Iris pigment epithelial cell (primary cell): Measurements from ENCODE around the gene DNAH1.

Source experiments
- DNase-seq: peaks from one replicate; pipeline ENCODE4 v3.0.0-alpha.2; 2011; ENCODE audit warnings: low read depth

DNAH1 gene

DNA sequence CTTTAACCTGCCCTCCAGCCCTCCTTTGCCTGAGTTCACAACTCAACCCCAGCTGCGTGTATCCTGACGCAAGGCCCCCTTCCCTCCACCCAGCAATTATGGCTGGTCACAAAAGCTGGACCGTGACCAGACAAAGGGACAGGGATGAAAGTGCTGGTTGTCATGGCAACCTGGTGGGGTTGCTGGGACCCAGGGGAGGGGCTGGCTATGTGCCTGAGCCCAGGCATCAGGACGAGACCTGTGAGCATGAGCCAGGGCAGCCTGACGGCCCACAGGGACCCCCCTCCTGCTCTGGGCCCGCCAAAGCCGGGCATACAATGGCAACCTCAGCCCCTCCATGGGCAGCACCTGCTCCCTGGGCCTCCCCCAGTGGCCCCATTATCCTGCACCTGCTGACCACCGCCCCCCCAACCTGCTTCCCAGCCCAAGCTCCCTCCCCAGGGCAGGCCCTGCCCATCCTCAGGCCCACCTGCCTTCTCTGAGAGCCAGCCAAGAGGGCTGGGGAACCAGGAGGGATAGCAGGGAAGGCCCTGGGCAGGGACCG, 4.5 kb upstream of the DNAH1 start:
- DNase-seq: no peak

DNA sequence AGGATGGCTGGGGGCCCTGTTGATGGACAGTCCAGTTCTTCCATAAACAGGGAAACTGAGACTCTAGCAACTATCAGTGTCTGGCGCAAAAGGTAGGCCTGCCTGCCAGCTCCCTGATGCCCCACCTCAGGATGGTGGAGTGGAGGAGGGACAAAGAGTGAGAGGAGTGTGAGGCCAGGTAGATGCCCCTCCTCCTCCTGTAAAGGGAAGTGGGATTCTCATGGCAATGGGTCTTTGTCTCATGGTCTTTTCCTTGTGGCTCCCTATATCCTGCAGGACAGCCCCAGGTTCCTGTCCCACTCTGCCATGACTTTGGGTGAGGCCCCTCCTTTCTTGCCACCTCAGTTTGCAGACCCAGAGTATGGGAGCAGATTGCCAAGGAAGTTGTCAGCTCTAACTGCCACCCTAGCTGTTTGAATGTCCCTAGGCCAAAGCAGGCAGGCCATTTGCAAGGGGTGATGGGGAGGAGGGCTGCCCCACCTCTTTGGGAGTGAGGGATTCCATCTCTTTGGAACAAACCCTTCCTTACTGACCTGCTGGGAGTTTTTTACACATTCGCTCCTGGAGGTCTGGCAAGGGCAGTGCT, 2.8 kb upstream of the DNAH1 start:
- DNase-seq: no peak

DNA sequence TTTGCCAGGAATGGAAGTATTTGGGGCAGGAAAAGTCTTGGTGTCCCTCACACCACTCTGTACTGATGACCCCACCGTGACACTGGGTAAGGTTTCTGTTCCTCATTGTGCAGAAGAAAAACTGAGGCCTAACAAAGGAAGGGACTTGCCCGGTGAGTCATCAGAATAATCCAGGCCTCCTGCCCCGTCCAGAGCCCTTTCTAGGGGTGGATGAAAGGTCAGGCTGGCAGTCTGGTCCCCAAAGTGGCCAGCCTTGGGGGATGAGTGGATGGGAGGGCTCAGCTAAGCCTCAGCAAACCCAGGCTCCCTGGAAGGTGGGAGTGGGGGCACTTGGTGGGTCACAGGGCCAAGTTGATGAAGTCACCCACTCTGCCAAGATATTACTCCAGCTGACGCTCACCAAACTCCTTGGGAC, 2.3 kb upstream of the DNAH1 start:
- peak; percentile 76 for DNase-seq

DNA sequence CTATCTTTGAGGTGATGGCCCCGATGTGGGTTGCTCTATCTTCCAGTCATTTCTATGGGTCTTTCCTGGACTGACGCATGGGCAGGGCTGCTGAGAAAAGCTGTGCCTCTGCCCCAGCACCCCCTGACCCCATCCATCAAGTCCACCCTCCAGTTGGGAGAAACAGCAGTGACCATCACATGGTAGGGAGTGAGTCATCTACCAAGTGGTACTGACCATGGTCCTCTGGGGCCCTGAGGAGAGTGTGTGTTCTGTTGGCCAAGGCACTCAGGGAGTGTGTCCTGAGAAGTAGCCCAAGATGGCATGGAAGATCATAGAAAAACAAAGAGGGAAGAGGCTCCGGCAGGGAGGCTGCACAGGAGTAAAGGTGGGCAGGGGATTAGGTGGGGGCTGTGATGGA, 1.6 kb upstream of the DNAH1 start:
- DNase-seq: no peak

DNA sequence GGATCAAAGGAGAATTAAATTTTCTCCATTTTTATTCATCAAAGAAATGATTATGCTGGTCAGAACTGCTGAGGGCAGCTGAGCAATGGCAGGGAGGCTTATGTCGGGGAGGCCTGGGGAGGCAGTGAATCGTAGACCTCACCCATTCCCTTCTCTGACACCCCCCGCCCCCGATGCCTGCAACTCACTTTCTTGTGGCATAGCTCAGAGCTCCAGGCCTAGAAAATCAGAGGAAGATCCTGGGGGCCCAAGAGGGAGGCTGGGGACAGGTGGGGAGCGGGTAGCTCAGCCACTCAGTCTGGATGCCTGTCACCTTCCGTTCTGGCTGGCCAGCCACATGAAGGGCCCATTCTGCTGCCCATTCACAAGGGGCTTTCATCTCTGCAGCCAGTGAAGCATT, 1.1 kb upstream of the DNAH1 start:
- DNase-seq: no peak

DNA sequence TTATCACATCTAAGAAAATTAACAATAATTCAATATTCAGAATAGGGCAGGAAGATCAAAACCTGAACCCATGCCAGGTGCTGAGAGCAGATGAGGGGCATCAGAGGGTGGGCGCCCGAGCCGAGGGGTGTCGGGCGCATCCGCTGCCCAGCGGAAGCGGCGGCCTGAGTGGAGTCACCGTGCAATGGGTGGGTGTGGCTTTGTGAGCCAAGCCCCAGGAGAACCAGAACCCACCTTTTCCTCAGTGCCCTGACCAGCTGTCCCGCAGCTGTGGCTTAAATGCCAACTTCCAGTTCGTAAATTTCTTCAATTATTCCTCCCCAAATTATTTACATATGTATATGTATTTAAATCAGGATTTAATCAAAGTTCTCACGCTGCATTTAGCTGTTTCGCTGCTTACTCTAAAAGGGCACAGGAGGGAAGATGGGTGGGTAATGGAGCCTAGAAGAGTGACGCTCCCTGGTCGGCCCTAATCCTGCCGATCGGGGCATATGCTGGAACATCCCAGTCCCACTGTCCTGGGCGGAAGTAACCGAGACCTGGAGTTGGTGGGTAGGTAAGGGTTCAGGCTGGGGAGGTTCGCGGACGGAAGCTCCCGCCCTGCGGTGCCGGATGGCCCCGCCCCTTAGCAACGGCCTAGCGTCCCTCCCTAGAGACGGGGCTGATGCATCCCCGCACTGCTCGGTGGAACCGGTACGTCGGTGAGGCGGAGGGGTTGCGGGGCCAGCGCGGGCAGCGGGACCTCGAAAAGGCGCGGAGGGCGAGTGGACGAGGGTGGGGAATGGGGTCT, 1.3 kb downstream of the DNAH1 start:
- DNase-seq: peak; percentile 48

DNA sequence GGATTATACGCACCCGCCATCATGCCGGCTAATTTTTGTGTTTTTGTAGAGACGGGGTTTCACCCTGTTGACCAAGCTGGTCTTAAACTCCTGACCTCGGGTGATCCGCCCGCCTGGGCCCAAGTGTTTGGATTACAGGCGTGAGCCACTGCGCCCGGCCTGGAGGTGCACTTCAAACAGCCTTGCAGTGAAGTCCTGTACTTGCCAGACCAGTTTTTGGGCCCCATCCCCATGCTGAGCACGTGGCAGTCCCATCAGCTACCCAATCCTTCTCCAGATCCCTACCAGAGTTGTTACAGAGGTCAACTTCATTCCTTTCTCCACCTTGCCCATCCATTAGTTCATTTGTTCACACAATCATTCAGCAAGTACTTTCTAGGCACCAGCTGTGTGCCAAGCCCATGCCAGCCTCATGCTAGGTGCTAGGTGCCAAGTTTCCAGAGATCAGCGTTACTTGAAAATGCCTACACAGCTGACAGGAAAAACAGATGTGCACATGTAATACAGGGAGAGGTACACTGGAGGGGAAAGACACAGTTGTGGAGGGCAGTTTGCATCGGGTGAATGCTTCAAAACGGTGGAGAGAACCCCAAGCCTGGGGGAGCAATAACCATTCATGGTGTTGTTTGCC, 2.2 kb downstream of the DNAH1 start:
- no peak for DNase-seq

DNA sequence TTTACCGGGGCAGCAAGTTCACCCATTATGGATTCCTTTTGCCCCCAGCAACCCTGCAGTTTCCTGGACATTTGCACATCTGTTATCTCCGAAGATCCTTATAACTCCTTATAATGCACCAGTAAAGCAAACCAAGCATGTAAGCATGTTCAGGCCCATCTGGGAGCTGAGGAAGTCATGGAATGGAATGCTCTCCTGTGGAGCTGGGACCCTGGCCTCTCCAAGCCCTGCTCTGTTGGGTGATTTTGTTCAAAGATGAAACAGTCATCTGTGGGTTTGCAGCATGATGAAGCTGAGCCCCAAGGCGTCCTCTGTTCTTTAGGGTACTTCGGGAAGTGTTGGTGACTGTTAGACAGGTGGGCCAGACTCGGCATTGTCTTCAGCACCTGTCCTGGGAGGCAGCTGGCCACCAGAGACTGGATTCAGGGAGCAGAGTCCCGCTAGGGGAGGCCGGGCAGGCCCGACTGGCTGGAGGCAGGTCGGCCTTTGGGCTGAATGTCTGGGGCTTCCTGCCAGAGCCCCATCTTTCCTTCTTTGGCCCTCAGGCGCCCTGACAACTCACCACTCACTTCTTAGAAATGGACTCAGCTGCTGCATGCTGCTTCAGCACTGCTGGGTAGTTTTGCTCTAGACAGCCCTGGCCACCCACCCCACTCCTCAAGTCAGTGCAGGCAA, 3.9 kb downstream of the DNAH1 start:
- DNase-seq: no peak

DNA sequence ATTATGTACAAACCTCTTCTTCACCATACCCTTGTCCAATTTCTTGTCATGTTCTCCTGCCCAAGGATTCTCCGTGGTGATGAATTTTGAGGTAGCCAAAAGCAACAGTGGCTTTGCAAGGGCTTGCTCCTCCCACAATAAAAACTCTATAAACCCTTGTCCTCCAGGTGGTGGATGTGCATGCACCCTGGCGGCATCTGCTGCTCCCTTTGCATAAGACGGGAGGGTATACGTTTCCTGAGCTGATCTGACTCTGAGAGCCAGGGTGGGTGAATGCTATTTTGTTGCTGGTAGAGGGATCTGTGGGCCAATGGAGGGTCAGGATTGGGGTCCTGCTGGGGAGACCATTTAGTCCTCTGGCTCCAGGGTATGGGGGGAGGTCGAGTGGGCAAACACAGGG, 5.4 kb downstream of the DNAH1 start:
- no peak for DNase-seq

DNA sequence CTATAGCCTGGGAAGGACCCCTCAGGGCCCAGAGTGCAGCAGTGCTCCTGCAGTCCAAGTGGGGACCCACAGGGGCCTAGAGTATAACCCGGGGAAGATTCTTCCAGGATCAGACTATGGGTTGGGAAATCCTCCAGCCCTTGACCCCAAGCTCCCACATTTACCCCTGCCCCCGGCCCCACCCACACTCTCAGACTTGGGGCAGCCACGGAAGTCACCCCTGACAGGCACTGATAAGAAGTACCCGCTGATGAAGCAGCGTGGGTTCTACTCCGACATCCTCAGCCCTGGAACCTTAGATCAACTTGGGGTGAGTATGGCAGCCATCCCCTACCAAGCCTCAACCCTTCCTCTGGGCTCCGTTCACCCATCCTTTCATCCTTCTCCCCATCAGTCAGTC, 6.3 kb downstream of the DNAH1 start:
- DNase-seq: no peak

DNA sequence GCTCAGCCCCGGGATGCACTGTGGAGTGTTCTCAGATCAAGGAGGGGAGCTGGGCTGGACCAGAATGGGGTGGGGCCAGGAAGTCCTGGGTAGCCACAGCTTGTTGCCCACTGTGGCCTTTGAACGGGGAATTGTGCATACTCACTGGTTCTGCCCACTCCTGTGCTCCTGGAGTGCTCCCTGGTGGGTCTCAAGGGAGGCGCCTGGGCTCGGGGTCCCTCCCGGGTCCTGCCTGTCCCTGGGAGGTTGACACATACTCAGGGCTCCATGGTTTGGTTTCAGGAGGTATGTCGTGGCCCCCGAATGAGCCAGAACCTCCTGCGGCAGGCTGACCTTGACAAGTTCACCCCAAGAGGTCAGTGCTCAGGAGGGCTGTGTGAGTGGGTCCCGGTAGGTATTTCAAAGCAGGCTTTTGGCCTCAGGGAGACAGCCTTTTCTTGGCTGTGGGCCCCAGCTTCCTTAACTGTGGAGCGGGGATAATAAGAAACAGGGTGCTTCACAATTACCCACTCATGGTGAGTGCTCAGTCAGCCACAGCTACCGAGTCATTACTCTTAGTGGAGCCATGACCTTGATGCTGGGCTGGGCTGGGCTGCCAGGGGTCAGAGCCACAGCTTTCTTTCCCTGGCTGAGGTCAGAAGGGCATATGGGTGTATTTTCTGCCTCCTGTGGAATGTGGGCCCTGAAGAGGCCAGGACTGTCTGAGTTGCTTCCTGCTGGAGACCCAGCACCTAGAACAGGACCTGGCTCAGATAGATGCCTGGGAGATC, 7.6 kb downstream of the DNAH1 start:
- DNase-seq: no peak

DNA sequence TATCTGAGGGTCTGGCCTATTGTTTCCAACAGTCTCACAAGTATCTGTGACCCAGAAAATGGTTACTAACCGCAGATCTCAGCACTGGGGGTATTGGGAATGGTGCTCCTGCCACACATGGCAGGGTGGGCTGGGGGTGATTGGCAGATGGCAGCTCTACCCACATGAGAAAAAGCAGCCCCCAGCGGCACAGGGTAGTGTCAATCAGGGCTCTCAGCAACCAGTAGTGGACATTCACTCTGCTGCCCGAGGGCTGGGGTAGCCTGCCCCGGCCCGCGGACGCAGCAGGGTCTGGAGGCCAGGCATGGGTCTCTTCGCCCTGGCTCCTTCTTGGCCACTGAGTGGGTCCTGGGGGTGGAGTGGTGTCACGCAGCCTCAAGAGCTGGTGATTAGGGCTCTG, 8.6 kb downstream of the DNAH1 start:
- no peak for DNase-seq

DNA sequence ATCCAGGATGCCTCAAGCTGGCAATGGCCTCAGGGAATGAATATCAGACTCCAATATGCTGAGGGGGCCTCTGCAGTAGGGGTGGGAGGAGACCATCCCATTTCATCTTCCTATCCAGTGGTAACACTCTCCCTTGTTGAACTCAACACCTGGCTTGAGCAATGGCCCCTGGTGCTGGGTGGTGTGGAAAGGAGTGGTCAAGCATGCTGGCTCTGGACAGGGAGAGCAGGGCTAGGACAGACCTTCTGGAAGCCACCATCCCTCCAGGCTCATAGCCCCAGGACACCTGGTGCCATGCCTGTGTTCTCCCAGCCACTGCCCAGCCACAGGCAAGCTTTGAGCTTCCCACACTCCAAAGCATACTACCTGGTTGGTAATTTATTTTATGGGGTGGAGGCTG, 9.6 kb downstream of the DNAH1 start:
- DNase-seq: no peak

DNA sequence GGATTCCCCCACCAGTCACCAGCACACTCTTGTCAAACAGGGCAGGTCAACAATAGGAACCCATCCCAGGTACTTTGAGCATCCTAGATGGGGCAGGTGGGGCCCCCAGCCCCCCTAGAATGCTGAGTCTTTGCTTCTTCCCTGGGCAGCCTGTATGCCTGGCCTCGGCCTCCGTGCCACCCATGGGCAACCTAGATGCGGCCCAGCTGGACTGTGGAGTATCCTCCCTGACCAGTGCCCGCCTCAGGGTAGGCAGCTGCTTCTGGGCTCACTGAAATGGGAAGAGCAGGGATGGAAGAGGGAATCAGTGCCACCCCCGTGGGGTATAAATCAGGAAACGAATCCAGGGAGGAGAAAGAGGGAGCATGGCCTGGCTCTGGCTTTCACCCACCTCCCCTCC, 10.9 kb downstream of the DNAH1 start:
- no peak for DNase-seq

DNA sequence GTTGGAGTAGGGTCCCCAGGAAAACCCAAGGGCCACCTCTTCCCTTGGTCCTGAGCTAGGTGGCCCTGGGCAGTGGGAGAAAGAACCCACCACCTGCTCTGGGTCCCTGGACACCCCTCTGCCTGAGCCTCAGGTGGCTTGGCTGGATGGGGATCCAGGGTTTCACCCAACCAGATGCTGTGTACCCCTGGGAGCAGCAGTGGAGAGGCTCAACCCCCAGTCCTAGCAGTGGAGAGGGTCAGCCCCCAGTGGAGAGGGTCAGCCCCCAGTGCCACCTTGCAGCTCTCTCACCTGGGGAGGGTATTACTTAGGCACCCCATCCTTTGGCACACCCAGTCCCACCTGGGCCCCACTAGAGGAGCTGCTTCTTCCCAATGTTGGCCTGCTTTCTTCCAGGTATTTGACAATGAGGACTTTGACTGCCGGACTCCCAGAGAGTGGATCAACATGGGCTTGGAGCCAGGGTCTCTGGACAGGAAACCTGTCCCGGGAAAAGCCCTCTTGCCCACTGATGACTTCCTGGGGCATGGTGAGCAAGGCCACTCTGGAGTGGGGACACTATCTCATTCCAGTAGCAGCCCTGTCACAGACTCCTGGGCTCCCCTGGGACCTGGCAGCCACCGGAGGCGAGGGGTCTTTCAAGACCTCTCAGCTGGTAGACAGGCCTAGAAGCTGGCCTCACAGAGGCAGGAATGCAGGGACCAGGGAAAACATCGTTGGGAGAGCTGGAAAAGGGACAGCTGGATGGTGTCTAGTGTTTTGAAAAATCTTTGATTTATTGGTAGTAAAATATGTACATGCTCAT, 11.6 kb downstream of the DNAH1 start:
- DNase-seq: no peak

DNA sequence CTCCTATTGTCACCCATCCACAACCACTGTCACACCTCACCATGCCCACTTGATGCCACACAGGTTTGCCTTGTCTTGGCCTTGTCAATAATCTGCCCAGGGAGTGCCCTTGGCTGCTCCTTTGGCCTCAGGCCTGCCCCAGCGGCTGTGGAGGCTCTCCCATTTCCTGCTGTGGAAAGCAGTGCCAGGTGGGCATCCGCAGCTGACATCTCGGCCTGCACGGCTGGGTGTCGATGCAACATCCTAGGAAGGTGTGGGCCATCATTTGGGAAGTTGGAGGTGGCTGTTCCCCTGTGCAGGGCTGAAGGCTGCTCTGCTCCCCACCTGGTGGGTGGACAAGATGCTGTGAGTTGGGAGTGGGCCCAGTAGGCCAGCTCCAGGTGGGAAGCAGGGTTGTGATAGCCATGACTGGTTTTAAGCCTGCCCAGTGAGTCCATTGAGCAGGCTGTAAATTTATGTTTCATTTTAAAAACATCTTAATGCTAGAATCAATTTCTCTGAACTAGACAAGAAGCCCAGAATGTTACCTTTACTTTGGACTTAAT, 12.5 kb downstream of the DNAH1 start:
- DNase-seq: no peak

DNA sequence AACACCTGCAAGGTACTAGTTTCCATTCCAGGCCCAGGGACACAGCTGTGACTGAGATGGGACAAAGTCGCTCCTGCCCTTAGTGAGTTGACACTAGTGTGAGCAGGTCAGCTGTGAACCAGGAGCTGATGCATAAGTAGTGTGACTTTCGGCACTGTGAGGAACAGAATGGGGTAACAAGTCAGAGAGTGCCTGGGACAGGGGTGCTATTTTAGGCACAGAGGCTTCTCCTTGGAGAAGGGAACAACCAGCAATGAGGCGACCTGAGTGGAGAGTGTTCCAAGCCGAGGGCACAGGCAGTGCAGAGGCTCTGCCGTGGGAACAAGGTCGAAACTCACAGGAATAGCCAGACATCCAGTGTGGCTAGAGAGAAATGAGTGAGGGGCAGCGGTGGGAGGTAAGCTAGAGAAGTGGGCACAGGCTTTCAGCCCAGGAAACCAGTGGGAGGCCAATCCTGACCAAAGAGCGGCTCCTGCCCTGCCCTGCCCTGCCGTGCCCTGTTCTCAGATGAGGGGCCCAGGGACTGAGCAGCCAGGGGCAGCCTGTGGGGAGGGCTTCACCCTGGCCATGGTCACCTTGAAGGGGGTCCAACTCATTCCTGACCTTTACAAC, 14.2 kb downstream of the DNAH1 start:
- no peak for DNase-seq

DNA sequence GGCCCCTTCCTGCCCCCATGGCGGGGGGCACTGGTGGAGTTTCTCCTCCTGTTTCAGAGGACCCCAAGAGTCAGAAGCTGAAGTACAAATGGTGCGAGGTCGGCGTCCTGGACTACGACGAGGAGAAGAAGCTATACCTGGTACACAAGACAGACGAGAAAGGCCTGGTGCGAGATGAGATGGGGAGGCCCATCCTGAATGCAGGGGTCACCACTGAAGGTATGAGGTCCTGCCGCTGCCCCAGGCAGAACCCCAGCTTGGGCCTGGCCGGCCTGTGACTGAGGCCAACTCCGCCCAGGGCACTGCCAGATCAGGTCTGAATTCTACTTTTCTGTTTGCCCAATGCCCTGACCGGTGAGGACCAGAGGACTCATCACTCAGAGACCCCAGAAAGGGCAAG, 15.0 kb downstream of the DNAH1 start:
- no peak for DNase-seq

DNA sequence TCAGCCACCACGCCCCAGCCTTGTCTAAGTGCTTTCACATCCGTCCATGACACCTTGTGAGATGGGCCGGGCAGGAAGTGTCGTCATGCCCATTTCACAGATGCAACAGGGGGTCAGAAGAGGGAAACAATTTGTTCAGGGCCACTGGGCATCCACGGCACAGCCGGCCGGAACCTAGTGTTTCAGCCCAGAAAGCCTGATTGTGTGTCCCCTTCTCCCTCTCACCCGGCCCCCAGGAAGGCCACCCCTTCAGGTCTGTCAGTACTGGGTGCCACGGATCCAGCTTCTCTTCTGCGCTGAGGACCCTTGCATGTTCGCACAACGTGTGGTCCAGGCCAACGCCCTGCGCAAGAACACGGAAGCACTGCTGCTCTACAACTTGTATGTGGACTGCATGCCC, 15.8 kb downstream of the DNAH1 start:
- no peak for DNase-seq

DNA sequence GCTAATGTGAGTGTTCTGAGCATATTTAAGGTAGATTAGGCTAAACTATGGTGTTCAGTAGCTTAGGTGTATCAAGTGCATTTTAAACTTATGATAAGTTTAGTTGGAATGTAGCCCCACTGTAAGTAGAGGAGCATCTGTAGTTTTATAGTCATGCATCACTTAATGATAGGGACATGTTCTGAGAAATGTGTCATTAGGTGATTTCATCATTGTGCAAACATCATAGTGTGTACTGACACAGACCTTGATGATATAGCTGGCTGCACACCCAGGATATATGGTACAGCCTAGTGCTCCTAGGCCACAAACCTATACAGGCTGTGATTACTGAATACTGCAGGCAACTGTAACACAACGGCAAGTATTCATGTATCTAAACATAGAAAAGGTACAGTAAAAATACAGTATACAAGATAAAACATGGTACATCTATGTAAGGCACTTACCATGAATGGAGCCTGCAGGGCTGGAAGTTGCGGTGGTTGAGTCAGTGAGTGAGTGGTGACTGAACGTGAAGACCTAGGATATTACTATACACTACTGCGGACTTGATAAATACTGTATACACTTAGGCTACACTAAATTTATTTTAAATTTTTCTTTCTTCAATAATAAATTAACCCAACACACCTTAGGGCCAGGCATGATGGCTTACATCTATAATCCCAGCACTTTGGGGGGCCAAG, 17.9 kb downstream of the DNAH1 start:
- no peak for DNase-seq
